Inferior parietal cortex (tissue), 1 donor: ENCODE measurements around the gene FADS6.
"Not testable (repeated sequence)": the region's sequence is repeated elsewhere in the genome, so short reads cannot be mapped to it uniquely, and the experiment has no call there.

ENCODE experiments used
- DNase-seq: peaks from one replicate; pipeline ENCODE4 v3.0.0-alpha.2; 2016; ENCODE audit errors: extremely low spot score

FADS6 gene

DNA sequence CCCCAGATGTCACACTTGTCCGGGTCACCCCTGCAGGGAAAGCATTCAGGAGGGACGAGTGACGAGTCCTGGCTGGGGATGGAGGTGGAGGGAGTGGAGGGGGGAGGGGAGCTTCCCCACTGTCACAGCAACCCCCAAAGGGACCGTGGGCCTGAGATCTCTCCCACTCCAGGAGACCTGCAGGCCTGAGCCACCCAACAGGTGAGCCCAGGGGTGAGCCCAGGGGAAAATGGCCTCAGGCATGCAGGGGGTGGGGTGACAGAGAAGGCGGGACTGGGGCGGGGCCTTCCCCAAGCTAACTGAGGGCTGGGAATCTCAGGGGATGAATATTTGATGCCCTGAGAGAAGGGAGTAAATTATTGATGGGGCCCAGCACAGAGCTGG is 27.2 kb upstream of the FADS6 start:
- DNase-seq: no peak

DNA sequence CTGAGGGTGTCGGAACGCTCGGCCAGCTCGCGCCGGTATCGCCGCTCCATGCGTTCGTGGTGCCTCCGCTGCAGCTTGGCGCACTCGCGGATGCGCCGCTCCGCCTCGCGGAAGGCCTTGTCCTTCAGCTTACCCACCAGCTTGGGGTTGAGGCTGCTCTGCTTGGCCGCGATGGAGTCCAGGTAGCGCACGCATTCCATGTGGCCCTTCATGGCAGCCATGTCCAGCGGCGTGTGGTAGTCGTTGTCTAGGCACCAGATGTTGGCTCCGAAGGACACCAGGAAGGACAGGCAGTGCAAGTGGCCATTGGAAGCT is 26.8 kb upstream of the FADS6 start:
- DNase-seq: no peak

DNA sequence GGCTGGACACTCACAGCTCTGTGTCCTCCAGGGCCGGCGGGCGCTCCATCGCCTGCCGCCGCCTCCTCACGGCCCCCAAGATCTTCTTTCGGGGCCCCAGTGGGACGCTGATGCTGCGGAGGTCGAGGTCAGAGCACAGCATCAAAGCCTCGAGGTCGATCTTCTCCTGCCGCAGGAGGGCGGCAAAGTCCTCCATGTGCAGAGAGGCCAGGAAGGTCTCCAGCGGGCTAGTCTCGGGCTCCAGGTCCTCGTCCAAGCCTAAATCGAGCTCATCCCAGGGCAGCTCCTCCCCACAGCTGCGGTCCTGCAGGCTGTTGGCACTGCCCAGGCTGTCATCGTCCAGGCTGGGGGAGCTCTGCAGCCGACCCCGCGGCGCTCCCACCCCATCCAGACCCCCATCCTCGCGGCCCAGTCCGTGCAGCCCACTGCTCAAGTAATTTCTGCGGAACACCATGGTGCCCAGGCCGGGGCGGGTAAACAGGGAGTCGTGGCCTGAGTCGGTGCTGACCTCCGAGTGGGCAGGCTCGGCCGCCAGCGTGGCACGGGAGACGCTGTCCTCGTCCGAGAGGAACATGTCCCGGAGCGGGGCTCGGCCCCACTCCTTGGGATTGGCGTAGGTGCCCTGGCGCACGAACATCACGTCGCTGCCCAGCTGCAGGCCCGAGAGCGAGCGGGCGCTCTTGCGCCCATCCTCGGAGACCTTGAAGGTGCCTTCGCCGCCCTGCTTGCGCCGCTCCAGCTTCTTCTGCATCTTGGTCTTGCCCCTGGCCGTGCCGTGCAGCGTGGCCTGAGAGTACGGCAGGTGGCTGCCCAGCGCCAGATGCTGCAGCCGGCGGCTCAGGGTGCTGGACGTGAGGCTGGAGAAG is 26.2 kb upstream of the FADS6 start:
- no peak for DNase-seq

DNA sequence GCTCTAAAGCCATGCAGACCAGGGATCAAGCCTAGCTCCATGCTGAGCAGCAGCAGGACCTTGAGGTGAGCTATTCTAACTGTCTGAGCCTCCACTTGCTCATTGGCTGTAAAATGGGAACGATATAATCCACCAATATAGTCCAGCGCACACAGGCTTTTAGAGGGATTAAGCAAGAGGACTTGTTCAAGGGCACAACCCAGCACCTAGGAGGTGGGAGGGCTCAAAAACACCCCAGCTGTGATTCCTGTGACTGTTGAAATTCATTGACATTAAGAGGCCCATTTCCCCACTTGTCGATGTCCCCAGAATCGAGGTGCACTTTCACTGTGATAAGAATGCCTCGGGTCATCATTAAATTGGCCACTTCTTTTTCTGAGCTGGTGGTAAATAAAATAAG is 25.5 kb upstream of the FADS6 start:
- no peak for DNase-seq

DNA sequence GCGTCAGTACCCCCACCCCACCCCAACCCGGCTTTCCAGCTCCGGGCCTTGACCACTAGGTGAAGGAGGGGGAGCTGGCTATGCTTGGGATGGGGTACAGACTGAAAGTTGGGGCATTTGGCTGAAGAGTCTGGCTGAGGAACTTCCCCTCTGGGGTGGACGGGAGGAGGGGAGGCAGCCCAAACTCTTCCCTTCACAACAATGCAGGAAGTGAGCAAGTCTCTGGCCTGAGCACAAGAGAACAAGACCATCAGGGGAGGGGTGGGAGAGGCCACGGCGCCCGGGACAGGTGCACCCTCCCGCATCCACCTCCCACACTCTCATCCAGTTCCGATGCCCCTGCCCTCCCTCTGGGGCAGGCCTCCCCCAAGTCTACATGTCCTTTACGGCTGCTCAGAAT is 24.0 kb upstream of the FADS6 start:
- DNase-seq: no peak

DNA sequence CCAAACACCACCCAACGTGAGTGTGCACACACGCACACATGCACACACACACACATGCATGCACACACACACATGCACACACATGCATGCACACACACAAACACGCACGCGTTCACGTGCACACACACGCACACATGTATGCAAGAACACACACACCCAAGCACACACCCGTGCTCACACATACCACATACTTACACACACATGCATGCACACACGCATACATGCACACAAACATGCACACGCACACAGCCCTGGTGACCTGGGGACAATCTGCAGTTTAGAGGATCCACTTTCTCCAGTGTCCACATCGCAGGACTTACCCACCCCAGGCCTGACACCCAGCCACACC is 23.4 kb upstream of the FADS6 start:
- DNase-seq: no peak

DNA sequence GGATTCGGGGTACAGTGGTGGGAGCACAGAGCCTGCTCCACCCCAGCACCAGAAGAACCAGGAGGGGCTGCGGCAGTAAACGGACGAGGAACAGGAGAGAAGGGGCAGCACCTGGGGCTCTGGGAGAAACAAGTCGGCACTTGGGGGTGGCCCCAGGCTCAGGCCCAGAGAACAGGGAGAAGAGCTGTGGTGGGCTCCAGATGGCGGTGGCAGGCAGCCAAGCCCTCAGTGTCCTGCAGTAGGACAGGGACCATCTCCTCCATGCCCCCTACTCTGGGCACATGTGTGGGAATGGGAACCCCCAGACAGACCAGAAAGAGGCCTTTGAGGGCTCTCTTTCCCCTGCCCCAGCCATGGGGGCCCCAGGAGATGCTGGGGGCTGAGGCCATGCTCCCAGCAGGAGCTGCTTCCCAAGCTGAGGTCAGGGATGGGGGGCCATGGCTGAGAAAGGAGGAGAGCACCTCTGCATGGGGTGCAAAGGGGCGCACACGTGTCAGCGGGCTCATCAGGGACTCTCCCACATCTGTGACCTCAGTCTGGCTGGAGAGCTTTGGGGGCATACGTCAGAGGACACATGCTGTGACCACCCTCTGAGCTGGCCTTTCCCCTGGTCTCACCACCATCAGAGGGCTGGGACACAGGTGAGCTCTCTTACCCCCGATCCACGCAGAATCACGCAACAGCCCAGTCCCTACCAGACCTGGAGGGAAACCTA is 22.9 kb upstream of the FADS6 start:
- no peak for DNase-seq

DNA sequence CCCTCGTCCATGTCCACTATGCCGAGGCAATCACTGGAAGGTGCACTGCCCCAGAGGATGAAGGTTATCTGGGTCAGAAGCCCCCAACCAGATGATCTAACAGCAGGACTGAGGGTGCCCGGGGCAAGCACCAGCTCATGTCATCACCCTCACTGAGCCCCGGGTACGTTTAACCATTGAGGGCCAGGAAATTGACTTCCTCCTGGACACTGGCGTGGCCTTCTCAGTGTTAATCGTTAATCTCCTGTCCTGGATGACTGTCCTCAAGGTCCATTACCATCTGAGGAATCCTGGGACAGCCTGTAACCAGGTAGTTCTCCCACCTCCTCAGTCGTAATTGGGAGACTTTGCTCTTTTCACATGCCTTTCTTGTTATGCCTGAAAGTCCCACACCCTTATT is 18.0 kb upstream of the FADS6 start:
- DNase-seq: not testable (repeated sequence)

DNA sequence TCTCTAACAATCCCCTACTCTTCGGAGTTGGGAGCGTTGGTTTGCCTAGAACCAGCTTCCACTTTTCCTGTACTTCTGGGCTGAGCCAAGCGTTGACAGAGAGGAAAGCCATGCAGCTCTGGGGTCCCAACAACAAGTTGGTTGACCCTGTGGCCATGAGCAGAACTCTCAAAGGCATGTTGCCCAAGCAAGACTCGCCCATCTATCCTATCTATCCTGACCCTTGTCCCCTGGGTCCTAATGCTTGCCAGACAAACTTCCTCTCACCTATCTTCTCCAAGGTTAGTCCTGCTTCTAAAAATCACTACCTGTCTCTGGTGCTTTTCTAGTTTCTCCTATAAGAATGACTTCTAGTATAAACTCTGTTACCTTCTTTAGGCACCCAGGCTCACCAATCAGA is 15.7 kb upstream of the FADS6 start:
- DNase-seq: not testable (repeated sequence)

DNA sequence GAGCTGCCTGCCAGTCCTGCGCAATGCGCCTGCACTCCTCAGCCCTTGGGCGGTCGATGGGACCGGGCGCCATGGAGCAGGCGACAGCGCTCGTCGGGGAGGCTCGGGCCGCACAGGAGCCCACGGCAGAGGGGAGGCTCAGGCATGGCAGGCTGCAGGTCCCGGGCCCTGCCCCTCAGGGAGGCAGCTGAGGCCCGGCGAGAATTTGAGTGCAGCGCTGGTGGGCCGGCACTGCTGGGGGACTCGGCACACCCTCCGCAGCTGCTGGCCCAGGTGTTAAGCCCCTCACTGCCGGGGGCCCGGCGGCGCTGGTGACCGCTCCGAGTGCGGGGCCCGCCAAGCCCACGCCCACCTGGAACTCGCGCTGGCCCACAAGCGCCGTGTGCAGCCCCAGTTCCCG is 13.6 kb upstream of the FADS6 start:
- no peak for DNase-seq

DNA sequence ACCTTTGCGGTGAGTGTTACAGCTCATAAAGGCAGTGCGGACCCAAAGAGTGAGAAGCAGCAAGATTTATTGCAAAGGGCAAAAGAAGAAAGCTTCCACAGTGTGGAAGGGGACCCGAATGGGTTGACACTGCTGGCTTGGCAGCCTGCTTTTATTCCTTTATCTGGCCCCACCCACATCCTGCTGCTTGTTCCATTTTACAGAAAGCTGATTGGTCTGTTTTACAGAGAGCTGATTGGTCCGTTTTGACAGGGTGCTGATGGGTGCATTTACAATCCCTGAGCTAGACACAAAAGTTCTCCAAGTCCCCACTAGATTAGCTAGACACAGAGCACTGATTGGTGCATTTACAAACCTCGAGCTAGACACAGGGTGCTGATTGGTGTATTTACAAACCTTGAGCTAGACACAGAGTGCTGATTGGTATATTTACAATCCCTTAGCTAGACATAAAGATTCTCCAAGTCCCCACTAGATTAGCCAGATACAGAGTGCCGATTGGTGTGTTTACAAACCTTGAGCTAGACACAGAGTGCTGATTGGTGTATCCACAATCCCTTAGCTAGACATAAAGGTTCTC is 12.9 kb upstream of the FADS6 start:
- not testable (repeated sequence) for DNase-seq

DNA sequence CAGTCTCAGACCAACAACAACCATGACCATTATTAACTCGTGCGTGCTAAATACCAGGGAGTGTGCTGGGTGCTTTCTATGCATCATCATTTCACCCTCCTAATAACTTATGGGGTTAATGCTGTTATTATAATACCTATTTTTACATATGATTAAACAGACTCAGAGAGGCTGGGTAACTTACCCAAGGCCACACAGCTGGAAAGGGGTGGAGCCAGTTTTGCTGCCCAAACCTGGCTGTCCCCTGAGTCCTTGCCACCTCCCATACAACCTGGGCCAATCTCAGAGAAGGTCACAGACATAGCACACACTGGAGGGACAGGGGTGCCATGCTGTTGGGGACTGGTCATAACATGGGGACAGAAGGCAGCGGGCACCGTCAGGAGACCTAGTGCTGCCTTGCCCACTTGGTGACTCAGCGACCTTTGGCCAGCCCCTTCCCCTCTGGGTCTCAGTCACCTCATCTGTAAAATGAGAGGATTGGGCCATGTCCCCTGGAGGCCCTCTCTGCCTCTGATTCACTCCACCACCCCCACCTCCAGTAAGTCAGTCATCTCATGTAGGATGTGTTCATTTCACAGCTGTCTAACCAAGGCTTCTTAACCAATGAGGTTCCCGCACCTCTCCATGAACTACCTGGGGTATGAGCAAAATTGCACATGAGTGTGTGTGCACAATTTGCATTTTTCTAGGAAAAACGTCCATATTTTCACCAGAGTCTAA is 11.4 kb upstream of the FADS6 start:
- no peak for DNase-seq

DNA sequence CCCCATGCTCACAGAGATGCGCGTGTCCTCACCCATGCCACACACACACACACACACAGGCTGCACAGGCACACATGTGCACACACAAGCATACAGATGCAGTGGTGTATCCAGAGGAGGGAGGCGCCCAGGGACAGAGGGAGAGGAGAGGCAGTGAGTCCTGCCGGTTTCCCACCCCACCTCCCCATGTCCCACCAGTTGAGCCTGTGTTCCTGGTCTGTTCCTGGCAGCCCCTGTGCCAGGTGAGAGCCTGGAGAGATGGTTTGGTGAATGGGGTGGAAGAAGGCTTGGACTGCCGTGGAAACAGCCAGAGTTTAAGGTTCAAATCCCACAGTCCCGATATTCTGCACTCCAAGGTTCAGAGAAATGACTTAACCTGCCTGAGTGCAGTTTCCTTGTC is 10.2 kb upstream of the FADS6 start:
- DNase-seq: no peak

DNA sequence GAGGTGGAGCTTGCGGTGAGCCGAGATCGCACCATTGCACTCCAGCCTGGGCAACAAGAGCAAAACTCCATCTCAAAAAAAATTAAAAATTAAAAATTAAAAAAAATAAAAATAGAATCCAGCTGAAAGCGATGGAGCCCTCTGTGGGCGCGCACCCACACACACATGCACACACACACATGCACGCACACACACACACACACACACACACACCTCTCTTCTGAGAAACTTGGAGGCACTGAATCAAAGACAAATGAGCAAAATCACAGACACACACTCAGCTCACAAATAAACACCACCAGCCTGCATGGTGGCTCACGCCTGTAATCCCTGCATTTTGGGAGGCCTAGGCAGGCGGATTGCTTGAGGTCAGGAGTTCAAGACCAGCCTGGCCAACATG is 9.6 kb upstream of the FADS6 start:
- no peak for DNase-seq

DNA sequence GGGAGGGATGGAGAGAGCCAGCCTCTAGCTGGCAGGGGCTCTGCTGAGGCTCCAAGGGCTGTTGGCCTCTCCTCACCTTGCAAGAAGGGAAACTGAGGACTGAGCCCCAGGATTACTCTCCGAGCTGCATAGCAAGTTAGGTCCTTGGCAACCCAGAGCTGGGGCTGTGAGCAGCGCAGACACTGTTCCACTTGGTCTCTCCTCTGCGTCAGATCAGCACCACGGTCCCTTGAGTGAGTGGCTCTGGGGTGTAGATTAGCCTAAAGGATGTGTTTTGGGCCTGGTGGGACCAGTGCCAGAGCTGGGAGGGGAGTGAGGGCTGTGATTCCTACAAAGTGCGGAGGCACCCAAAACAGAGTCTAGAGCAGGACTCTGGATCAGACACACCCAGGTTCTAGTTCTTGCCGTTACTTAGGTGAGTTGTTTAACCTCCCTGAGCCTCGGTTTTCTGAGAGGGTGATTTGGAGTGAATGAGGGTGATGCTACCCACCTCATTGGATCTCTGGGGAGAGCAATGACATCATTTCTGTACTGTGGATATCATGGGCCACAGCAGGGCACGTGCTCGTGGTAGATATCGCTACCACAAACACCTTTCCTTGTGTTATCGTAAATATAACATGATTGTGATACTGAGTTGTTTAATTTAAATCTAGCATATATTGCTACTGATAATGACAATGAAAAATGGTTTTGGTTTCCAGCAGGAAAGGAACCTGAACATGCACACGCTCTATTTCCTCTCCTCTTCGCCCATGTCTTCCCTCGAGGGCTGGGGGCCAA is 8.1 kb upstream of the FADS6 start:
- no peak for DNase-seq

DNA sequence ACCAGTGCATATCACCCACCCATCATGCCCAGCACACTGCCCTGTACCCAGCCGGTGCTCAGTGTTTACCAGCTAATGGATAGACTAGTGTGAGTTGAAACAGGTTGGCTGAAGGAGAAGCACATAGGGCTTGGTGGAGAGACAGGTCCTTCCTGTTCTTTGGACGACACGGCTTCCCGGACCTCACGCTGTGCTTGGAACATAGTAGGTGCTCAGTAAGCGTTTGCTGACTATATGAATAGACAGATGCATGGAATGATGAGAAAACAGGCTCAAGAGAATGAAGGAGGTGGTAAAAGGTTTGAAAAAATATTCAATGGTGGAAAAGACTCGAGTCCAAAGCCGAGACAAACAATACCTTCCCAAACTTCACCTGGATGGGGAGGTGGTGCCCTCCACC is 6.8 kb upstream of the FADS6 start:
- no peak for DNase-seq

DNA sequence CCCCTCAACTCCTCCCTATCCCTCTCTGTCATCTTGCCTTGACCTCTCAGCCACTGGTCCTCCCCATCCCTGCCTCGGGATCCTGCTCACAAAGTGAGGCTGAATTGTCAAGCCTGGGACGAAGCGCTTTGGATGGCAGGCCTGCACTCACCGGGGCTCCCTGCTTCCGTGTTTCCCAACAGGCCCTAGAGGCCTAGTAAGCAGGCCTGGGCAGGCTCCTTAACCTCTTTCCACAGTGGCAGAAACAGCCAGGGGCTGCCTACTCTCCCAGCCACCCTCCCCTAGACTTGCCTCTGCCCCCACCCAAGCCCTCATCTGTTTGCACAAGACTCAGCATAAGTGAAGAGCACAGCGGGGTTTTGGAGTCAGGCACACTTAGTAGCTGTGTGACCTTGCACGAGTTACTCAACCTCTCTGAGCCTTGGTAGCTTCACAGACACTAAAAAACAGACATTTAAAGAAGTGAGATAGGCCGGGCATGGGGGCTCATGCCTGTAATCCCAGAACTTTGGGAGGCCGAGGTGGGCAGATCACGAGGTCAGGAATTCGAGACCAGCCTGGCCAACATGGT is 5.0 kb upstream of the FADS6 start:
- no peak for DNase-seq

DNA sequence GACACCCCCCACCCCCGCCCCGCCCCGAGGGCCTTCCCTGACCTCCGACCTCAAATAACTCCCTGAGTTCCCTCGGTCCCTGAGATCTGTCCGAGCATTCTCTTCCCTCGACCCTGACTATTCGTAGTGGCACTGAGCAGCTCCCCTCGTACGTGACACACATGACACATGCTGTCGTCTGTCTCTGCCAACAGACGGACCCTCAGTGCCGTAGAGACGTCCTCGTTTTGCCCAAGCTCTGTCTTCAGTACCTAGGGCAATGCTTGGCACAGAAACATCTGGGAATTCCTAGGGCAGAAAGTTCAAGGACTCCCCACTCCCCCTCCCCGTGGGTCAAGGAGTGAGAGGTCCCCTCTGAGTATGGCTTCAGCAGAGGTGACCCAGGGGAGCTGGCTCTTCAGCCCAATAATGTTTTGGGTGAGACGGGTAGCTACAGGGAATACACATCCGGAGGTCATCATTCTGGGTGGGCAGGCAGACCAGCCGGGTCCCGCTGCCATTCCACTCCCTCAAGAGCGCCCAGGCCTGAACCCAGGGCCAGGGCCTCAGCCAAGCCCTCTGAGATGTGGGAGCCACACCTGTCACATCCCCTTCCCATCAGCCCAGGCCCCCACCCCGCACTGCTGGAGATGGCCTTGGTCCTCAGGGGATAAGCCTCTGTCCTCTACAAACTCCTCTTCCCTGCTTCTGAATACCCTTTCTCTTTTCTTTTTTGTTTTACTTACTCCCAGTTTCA is 671 bp upstream of the FADS6 start:
- DNase-seq: no peak

DNA sequence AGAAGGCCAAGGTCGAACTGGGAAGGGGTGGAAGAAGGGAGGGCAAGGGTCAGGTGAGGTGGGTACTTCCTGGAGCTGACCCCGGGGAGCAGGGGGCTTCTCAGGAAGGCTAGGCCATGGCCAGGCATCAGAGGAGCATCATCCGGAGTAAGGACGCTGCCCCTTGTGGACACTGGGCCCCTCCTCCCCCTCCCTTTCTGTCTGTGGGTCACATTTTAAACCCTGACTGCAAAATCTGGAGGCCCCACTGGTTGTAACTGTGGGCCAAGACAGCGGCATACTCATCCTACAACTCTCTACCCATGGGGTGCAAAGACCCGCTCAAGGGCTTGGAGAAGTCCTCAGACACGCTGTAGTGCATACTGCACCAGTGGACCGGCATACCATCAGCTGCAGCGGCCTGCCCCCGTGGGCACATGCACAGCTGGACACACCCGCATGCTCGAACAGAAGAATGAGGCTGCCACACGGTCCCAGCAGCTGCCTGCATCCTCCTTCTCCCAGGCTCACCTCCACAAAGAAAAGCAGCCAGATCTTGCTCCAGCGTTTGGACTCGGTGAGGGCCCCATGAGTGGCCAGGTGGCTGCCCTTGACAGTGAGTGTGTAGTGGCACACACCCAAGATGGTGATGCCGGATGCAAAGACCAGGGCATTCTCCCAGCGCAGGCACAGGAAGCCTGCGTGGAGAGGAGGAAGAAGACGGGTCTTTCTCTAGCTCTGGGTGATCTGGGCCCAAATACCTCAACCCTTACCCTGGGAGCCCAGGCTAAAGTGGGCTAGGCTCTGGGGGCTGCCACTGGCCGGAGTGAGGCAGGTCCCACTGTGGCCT is 1.2 kb downstream of the FADS6 start:
- DNase-seq: no peak

DNA sequence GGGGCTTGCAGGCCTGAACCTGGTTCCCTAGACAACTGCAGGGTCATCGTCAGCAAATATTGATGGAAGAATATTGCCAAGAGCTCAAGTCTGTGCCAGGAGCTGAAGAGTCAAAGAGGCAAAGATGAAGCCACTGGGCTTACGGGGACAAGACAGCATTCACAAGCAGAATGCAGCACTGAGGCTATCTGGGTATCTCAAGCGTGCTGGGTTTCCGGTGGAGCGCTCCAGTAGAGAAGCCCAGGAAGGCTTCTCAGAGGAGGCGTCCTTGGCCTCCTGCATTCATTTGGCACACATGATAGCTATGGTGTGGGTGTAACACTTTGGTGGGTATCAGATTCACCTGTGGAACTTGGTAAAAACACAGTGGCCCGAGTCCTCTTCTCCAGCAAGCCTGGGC is 2.9 kb downstream of the FADS6 start:
- no peak for DNase-seq
